ENCODE results near the gene CHURC1. TPM values are rescaled to one million over a fixed set of nuclear protein-coding genes. Genes with fewer than 3 reads are reported as not detected.

CHURC1 gene
- total RNA-seq, 2 experiments from 2014 or later, result 50.1 to 54.0 TPM

DNA sequence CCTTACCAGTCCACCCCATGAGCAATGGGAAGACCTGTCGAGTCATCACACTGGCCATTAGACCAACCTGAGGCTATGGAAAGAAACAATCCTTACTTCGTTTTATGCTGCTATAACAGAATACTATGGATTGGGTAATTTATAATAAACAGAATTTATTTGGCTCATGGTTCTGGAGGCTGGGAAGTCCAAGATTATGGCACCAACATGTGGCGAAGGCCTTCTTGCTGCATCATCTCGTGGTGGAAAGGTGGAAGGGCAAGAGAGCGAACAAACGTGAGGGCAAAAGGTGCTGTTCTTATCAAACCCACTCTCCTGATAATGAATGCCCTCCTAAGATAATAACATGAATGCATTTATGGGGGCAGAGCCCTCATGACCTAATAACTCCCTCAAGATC, 24.9 kb upstream of the CHURC1 start:
- Mint-ChIP-seq H3K27me3 (peaks cover 26% of the 10 kb centered on the region), H3K36me3 (ENCODE audit: low read depth) (no peaks in the 10 kb centered on the region)
- intact Hi-C loops (cut with DNase I, micrococcal nuclease), result no loop called here

DNA sequence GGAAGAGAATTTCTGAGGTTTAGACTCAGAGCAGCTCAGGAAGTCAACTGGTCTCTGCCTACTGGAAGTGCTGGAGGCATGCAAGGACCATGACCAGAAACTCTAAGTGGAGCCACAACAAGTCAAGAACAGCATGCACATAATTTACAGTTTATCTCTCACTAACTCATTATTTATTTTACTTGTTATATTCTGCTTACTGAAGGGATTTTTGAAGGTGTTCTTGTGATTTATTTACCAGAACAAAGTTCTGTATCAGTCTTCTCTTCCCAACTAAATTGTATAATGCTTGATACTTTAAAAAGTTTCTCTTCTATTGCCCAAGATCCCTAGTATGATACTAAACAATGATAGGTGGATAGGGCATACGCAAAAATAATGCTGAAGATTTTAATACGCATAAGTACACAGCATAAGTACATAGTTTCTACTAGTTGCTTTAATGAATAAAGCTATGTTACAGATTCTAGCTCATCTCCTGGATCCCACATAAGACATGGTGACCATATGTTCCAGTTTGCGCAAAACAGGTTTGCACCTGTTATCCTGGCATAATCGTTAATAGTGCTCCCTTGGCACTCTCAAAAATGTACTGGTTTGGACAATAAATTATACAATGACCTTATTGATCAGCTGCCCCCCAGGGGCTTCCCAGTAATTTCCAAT, 22.9 kb upstream of the CHURC1 start:
- H3K36me3 Mint-ChIP-seq (ENCODE audit: low read depth), result no peaks in the 10 kb centered on the region
- ChIA-PET POLR2A (interaction anchor here (1.0 to 2.9 kb wide), 6 partner anchors 9 to 95 kb away, joined by 3 to 14 read pairs (median 8); partner anchors contain the start of genes CHURC1, FNTB and SPTB), CTCF (interaction anchor here (0.7 to 4.7 kb wide), 25 partner anchors 9 to 461 kb away, joined by 3 to 37 read pairs (median 4); partner anchors contain the start of genes CHURC1, FNTB, PLEKHG3 and SPTB)
- peaks cover 5% of the 10 kb centered on the region for H3K4me1 Mint-ChIP-seq (ENCODE audit: low read depth)
- H3K9me3 Mint-ChIP-seq, result no peaks in the 10 kb centered on the region
- intact Hi-C loops (cut with DNase I, micrococcal nuclease), result loop anchor here (5.0 kb wide), 4 partner anchors 69 to 549 kb away; no protein-coding TSS in a partner anchor
- H3K27ac ChIP-seq (ENCODE audit: low read depth in 1 of 2, low read length in 2 of 2), result no peak overlapping the region
- no peak overlapping the region for H3K27ac Mint-ChIP-seq
- H3K9me3 ChIP-seq (ENCODE audit: control insufficient read depth in 1 of 2, insufficient read depth in 1 of 2, low read length in 2 of 2), result no peaks in the 10 kb centered on the region
- H3K4me3 ChIP-seq (ENCODE audit: low read length), result no peak overlapping the region
- DNase-seq (no peak), ATAC-seq (ENCODE audit: poor library complexity) (no peak)
- TF ChIP-seq, protein P1, sequence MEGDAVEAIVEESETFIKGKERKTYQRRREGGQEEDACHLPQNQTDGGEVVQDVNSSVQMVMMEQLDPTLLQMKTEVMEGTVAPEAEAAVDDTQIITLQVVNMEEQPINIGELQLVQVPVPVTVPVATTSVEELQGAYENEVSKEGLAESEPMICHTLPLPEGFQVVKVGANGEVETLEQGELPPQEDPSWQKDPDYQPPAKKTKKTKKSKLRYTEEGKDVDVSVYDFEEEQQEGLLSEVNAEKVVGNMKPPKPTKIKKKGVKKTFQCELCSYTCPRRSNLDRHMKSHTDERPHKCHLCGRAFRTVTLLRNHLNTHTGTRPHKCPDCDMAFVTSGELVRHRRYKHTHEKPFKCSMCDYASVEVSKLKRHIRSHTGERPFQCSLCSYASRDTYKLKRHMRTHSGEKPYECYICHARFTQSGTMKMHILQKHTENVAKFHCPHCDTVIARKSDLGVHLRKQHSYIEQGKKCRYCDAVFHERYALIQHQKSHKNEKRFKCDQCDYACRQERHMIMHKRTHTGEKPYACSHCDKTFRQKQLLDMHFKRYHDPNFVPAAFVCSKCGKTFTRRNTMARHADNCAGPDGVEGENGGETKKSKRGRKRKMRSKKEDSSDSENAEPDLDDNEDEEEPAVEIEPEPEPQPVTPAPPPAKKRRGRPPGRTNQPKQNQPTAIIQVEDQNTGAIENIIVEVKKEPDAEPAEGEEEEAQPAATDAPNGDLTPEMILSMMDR (IDR thresholded peaks at IDR 0.05), result no peak
- no peaks in the 10 kb centered on the region for H3K36me3 ChIP-seq (ENCODE audit: insufficient read depth, low read length)
- no peak overlapping the region for H3K4me3 Mint-ChIP-seq
- H3K27me3 Mint-ChIP-seq, result peaks cover 16% of the 10 kb centered on the region
- H3K4me1 ChIP-seq (ENCODE audit: insufficient read depth, low read length), result no peaks in the 10 kb centered on the region
- H3K27me3 ChIP-seq (ENCODE audit: control insufficient read depth in 1 of 2, insufficient read depth in 2 of 2, low read length in 2 of 2), result peaks cover 0 to 4% of the 10 kb centered on the region in 2 experiments

More for the DNA sequence above, 24.9 kb upstream of the CHURC1 start:
- POLR2A ChIA-PET, result no interaction called here
- TF ChIP-seq, protein P1 (IDR thresholded peaks at IDR 0.05), result no peak
- Histone ChIP-seq H3K27ac (ENCODE audit: low read depth in 1 of 2, low read length in 2 of 2) (no peak overlapping the region), H3K4me1 (ENCODE audit: insufficient read depth, low read length) (no peaks in the 10 kb centered on the region), H3K36me3 (ENCODE audit: insufficient read depth, low read length) (no peaks in the 10 kb centered on the region), H3K4me3 (ENCODE audit: low read length) (no peak overlapping the region), H3K9me3 (ENCODE audit: control insufficient read depth in 1 of 2, insufficient read depth in 1 of 2, low read length in 2 of 2) (no peaks in the 10 kb centered on the region), H3K27me3 (ENCODE audit: control insufficient read depth in 1 of 2, insufficient read depth in 2 of 2, low read length in 2 of 2) (peaks cover 0 to 4% of the 10 kb centered on the region in 2 experiments)
- no peak for ATAC-seq (ENCODE audit: poor library complexity)
- Mint-ChIP-seq H3K9me3 (no peaks in the 10 kb centered on the region), H3K27ac (no peak overlapping the region), H3K4me1 (ENCODE audit: low read depth) (peaks cover 5% of the 10 kb centered on the region), H3K4me3 (no peak overlapping the region)
- CTCF ChIA-PET, result interaction anchor here (4.7 kb wide), 1 partner anchor 66 kb away, joined by 37 read pairs; no protein-coding TSS in a partner anchor
- no peak for DNase-seq

DNA sequence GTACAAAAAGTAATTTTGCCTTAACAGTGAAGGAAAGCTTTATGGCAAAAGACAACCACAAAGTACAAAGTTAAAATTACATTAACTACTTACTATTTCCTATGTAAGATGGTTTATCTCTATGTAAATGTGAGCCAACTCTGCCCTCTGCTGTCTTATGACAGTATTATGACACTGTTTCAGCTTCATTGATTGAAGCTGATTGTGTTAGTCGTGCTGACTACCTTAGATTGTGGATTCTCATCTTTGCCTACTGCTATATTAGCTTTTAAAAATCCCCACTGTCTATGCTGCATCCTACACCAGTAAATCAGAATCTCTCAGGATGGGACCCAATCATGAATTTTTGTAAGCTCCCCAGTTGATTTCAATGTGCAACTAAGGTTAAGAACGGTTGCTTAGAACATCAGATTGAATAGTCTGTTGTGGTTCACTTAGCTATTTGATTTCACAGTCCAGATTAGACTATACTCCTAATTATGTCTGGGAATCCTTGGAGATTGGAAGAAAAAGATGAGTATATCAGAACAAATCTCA, 22.3 kb upstream of the CHURC1 start:
- CTCF ChIA-PET, result interaction anchor here (0.6 to 4.7 kb wide), 28 partner anchors 9 to 548 kb away, joined by 3 to 37 read pairs (median 4); partner anchors contain the start of genes CHURC1, FNTB, PLEKHG3 and SPTB
- Mint-ChIP-seq H3K36me3 (ENCODE audit: low read depth) (no peaks in the 10 kb centered on the region), H3K27ac (no peak overlapping the region), H3K9me3 (no peaks in the 10 kb centered on the region), H3K4me1 (ENCODE audit: low read depth) (peaks cover 5% of the 10 kb centered on the region), H3K27me3 (peaks cover 13% of the 10 kb centered on the region), H3K4me3 (no peak overlapping the region)
- DNase-seq (peak in 8 of 14 experiments; percentile 11 to 81 (median 37)), ATAC-seq (ENCODE audit: poor library complexity) (peak; percentile 97)
- H3K4me1 ChIP-seq (ENCODE audit: insufficient read depth, low read length), result no peaks in the 10 kb centered on the region
- H3K9me3 ChIP-seq (ENCODE audit: control insufficient read depth in 1 of 2, insufficient read depth in 1 of 2, low read length in 2 of 2), result no peaks in the 10 kb centered on the region
- no peaks in the 10 kb centered on the region for H3K36me3 ChIP-seq (ENCODE audit: insufficient read depth, low read length)
- TF ChIP-seq, protein P1 (IDR thresholded peaks at IDR 0.05), result peak; percentile 72
- intact Hi-C loops (cut with DNase I, micrococcal nuclease), result loop anchor here (5.0 kb wide), 4 partner anchors 70 to 550 kb away; no protein-coding TSS in a partner anchor
- no peak overlapping the region for H3K27ac ChIP-seq (ENCODE audit: low read depth in 1 of 2, low read length in 2 of 2)
- H3K4me3 ChIP-seq (ENCODE audit: low read length), result no peak overlapping the region
- peaks cover 0 to 4% of the 10 kb centered on the region in 2 experiments for H3K27me3 ChIP-seq (ENCODE audit: control insufficient read depth in 1 of 2, insufficient read depth in 2 of 2, low read length in 2 of 2)
- POLR2A ChIA-PET, result interaction anchor here (1.0 to 2.9 kb wide), 6 partner anchors 8 to 95 kb away, joined by 3 to 14 read pairs (median 8); partner anchors contain the start of genes CHURC1, FNTB and SPTB

Measured in CD4-positive, alpha-beta T cell (primary cell).